Stimulated activated CD4-positive, alpha-beta T cell treated with anti-CD3 and anti-CD28 coated beads, TNF-alpha, amount 100 ng/mL, for 4 hours (primary cell): Measurements from ENCODE around the gene MRPL23.

Experiments used
- DNase-seq, 3 experiments: peaks; one replicate each; pipeline ENCODE4 v3.0.0-alpha.2; 2020; ENCODE audit warnings: low read depth in 3 of 3

Gene MRPL23

DNA sequence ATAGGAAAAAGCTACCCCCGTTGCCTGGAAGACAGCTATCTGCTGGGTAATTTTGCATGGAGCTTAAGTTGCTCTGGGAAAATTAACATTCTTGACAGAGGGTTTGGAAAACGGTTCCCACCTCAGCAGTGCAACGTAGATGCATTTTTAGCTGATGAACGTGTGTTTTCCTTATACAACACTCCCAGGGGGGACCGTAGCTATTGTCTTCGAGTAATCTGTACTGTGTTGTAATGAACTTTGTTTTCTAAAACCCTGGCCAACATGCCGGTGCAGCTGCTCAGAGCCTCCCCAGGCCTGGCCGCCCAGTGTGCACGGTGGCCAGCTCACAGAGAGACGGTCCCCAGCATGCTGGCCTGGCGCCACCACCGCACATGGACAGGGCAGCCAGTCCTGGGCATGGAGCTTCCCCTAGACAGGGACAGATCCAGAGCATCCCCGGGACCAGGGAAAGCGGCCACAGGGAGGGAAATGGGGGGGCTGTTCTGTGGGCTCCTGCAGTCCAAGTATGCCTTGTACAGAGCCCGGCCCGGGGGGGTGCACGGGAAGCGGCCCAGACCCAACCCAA, 25.5 kb upstream of the MRPL23 start:
- no peak for DNase-seq

DNA sequence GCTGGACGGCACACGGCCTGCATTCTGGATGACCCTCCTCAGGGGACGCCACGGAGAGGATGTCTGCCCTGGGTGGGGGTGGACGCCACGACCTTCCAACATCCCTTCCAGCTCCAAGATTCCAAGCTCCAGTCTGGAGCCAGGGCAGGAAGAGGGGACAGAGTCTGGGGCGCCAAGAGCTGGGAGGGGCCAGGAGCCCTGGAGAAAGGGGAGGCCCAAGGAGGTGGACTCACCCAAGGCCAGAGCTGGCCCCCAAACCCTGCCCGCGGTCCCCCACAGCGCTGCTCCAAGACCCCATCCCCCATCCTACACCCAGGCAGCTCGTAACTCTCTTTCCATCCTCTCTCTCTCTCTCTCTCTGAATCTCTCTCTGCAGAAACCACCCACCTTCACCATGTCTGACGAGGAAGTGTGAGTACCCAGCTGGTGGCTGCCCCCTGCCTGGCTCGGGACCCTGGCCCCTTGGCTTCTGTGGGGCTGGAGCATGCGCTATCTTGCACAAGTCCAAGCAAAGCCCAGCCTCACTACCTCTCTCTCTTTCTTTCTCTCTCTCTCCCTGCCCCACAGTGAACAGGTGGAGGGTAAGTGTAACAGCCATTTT, 24.6 kb upstream of the MRPL23 start:
- no peak for DNase-seq

DNA sequence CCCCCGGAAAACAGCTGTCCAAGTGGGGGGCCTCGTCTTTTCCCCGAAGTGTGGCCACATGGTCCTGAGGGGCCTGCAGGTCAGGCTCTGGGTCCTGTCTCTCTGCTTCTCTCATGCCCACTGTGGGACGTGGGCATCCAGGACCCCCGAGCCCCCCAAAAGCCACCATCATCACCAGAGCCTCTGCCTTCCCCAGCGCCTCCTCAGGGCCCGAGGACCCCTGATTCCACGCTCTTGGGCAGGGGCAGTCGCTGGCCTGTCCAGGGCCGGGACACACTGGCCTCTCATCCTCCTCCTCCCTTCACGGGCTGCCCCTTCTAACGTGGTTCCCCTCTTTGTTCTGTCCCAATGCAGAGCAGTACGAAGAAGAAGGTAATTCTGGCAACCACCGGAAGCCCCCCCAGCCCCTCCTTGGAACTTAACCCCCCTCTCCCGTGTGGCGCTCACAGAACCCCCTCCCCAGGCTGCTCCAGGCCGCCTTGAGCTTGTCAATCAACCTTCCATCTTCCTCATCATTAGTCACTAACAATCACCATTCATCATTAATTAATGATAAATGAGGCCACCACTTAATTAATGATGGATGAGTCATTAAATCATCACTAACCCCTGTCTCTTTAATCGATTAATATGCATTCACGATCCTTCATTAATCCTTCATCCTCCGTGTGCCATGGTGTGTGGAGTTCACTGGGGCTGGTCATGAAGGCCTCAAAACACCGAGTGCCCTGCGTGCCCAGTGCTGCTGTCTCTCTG, 23.8 kb upstream of the MRPL23 start:
- DNase-seq = no peak

DNA sequence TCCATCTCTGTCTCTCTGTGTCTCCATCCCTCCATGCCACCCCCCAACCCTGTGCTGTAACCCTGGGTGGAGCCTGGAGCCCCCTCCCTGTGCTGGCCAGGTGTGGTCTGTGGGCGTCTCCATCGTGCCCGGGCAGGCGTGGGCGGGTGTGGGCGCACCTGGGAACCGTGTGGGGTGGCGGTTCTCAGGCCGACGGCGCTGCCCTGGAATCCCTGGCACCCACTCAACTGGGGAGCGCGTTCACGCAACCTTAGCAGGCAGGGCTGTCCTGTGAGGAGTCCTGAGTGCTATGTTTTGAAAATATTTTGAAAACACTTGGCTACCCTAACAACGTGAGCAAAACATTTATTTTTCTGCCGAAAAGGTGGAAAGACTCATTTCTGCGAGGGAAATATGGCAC, 23.0 kb upstream of the MRPL23 start:
- no peak for DNase-seq

DNA sequence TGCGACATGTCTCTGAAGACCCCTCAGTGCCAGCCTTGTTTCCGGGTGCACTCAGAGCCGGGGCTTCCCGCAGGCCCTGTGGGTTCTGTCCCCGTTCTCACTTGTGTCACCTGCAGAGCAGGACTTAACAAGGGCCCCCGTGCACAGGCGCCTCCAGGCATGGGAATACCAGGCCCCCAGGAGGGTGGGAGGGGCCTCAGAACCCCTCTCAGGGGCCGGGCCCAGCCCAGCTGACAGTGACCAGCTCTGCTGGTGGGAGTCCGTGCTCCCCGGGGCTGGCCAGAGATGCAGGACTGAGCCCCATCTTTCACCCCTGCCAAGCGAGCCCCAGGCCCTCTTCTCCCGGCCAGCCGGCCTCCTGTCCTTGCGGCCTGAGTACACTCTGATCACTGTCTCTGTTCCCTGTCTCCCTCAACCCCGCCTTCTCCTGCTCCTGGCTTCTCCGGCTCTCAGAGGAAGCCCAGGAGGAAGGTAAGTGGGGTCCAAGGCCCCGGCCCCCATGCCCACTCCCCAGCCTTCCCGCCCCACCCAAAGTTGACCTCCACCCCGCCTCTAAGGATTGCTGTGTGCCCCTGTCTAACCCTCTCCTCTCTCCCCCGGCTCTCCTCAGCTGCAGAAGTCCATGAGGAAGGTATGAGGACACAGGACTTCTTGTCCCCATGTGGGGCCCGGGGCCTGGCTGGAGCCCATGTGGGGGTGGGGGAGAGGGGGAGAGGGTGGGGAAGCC, 22.3 kb upstream of the MRPL23 start:
- DNase-seq = no peak

DNA sequence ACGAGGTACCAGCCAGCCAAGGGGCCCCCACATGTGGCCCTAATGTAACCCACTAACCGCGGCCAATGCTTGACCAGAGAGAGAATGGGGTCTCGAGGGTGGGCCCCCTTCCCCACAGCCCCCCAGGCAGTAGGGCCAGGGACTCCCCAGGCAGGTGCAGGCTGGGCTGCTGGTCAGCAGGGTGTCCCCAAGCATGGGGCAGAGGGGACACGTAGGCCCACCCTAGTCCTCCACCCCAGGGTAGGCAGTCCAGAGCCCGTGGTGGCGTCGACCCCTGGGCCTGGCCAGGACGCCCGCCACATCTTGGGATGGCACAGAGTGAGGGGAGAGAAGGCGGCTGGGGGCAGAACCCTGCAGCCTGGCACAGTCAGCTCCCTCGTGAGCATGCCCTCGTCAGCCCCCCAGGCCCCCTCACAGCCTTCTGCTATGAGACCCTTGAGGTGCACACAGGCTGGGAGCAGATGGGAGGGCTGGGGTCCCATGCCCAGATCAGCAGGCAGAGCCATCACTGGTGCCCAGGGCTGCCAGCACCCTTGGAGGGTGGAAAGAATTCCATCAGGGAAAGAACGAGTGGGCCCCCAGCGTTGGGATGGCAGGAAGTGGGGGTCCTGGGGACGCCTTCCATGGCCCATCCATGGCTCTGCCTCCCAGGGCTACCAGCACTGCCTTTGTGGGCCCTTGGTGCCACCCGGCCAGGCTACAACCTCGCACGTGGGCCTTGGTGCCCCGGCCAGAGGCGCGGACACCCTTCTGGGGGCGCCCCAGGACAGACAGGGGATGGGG, 21.6 kb upstream of the MRPL23 start:
- no peak for DNase-seq

DNA sequence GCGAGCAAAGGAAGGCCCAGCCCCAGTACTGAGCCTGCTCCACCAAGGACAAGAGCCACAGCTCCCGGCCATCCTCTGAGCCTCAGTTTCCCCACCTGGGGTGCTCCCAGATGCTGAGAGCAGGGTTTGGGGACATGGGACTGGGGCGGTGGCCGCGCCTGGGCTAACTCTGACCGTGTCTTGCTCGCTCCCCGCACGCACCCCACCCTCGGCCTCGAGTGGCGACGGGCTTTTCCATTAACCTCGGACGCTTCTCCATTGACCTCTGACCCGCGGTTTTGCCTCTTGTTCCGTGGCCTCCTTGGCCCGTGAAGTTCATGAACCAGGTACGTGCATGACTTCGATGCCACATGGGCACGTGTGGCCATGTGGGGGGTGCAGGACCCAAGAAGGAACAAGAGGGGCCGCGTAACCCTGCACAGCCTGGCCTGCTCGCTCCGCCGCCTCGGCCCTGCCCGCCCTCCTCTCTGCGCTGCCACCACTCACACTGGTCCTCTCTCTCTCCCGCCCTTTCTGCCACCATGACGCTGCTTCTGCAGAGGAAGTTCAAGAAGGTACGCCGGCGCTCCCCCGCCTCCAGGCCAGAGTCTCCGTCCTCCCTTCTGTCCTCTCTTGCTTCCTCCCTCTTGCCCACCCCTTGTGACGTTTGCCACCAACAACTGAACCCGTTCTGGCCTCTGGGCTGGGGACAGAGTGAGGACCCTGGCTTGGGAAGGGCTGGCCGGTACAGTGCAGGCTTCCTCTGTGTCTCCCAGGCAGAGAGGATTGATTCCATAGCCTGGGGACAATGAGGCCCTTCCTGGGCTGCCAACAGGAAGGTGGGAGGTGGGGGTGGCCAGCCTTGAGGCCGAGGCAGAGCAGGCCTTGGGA, 20.7 kb upstream of the MRPL23 start:
- no peak for DNase-seq

DNA sequence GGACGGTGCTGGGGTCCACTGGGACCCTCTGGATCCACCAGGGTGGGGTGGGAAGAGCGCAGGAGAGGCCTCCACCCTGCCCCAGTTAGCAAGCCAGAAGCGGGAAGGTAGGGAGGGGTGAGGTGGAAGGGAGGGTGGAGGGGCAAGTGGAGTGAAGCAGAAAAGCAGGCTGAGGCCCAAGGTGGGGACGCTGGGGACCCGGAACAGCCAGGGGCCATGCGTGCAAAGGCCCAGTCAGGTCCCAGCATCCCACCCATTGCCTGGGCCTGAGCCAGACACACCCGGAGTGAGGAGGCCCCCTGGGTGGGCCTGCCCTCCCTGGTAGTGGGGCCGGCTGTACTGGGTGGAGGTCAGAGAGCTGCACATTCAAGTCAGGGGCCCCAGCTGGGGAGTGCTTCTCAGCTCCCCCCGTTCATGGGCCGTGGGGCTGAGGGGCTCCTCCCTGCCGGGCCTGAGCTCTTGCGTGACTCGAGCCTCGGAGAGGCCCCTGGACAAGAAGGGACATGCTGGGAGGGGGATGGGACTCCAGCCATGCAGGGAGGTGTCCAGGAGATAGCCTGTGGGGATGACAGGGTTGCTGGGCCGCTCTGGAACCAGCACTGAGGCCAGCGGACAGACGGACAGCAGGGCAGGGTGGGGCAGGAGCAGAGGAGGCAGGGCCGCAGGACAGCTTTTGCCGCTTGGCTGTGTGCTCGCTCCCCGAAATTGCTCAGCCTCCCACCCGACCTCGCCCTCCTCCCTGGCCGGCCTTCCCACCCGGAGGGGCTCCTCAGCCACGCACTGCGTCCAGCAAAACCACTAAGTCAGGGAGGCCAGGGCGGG, 19.9 kb upstream of the MRPL23 start:
- no peak for DNase-seq

DNA sequence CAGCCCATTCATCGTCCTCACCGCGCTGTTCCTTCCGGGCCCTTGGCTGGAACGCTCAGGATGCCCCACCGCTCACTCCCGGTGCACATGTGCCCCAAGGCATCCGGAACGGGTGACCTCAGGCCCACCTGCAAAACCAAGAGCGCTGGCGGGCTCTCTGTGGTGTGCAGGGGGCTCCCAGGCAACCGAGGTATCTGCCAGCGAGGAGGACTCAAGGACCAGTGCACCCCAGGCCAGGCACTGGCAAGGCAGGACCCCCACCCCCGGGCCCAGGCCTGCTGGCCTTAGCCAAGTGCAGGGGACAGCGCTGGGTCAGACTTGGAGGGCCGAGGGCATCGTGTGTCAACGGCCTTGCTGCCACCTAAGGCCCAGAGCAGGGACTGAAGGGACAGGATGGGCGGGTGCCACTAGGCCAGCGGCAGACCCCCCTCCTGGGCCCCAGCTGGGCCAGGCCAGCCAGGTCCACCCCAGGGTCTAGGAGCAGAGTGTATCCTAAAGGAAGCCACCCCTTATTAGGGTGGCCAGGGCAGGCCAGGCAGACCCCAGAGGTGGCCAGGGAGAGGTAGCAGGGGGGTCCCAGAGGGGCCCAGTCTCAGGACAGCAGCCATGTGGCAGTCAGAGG, 19.2 kb upstream of the MRPL23 start:
- no peak for DNase-seq

DNA sequence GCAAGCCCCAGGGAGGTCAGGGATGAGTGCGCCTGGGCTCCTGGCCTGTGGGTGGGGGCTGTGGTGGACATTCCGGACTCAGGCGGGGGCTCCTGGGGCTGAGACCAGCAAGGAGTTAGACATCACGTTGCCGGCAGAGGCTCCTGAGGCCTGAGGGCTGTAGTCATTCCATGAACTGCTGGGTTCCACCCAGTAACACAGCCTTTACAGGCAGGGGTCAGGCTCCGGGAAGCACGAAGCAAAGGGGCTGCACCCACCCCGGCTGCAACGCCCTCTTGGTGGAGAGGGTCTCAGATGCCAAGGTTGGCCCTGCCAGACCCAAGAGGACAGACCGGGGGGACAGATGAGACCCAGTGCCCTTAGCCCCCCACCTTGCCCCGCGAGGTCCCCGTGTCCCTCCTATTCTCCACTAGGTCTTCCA, 18.7 kb upstream of the MRPL23 start:
- no peak for DNase-seq

DNA sequence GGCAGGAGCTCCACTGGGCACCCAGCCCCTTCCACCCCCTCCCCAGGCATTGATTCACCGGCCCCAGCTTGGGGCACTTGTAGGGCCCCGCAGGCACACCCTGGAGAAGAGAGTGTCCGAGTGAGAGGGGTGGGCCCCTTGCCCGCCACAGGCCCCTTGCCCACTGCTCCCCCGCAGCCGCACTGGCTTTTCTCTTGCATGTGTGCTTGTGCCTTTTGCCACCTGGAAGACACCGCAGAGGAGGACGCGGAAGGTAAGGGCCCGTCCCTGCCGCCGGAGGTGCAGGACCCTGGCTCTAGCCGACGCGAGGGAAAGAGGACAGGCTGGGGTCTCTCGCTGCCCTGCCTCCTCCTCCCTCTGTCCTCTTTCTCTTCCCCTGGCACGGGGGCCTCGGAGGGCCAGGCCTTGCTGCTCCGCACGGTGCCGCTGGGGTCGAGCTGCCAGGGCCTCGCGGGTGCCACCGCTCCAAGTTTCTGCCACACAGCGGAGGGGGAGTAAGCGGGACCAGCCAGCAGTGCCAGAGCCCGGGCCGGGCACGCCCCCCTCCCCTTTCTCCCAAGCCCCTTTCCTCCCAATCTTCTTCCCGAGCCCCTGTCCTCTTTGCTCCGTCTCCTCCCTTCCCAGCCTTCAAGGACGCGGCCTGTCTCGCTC, 18.1 kb upstream of the MRPL23 start:
- no peak for DNase-seq

DNA sequence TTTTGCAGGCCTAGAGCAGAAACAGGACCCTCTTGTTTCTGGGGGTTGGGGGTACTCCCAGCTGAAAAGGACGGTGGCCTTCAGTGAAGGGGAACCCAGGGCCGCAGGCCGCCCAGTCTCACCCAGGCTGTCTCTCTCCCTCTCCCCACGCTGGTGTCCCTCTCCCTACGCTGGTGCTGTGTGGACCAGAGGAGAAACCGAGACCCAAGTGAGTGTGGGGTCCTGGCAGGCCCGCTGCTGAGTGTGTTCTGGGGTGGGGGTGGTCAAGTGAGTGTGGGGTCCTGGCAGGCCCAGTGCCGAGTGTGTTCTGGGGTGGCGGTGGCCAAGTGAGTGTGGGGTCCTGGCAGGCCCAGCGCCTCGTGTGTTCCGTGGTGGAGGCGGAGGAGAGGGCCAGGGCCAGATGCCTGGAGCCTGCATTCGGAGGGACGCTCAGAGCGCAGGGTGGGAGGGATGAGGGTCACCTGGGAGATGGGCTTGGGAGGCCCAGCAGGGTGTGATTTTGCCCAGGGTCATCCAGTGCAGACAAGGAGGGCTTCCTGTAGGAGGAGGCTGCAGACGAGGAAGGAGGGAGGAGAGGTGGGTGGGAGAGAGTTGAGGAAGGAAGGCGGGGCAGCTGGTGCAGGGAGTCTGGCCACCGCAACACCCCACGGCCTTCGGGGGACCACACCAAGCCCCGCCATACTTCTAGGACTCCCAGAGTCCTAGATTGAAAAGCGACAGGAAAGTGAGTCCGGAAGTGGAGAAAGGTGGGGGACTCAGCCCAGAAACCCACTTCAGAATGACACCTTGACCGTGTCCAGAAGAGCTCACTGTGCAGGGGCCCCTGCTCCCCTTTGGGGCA, 17.3 kb upstream of the MRPL23 start:
- DNase-seq = no peak

DNA sequence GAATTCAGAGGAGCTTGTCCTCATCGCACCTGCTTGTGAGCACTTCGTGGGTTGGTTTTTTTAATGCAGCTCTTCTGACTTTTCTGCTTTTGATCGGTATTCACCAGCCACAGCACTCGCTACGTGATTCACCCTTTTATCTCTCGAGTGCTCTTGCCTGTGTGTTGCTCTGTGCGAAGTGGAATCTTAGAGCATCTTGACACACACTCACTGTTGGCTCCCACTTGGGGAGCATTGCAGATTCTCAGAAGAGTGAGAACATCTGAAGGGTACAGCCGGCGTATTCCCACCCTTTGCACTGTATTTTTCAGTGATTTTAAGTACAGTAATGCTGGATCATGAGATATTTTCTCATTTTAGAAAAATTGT, 16.7 kb upstream of the MRPL23 start:
- no peak for DNase-seq

DNA sequence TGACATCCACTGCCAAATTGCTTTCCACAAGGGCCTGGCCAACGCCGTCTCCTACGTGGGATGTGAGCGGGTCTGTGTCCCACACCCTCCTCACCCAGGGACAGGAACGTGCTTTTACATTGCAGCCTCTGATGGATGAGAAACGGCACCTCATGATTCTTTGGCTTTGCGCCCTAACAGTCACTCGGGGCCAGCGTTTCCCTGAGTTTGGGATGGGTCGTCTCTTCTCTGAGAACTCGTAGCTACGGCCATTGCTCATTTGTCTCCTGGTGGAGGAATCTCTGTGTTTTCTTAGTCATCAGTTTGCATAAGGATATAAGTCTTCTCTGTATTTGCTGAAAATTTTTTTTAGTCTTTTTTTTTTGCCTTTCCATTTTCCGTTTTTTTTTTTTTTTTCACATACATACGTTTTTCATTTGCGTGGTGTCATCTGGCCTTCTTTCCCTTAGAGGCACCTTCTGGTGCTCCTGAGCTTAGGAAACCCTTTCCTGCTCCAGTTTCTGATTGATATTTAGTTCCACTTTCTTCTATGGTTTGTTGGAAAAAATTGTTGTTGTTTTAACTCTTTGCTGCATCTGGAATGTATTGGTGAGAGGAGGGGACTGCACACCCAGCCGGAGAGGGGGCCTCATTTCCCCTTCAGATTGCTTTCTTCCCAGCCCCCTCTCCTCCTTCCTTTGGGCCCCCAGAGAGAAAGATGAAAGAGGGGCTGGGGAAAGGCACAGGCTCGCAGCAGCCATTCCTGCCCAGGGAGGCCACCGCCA, 15.6 kb upstream of the MRPL23 start:
- no peak for DNase-seq

DNA sequence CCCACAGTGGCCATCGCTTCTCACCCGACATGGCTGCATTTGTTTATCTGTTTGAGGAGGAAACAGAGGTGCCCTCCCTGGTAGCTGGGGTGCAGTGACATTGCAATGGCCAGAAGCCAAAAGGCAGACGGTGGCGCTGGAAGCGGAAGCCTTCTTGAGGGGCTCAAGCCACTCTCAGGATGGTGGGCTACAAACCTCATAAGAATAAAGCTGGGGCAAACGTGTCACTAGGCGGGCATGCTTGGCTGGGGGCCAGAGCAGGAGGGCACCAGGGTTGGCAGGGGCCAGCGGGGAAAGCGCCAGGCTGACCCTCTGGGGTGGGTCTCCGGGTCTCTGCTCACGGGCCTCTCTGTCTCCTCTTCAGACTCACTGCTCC, 15.0 kb upstream of the MRPL23 start:
- no peak for DNase-seq

DNA sequence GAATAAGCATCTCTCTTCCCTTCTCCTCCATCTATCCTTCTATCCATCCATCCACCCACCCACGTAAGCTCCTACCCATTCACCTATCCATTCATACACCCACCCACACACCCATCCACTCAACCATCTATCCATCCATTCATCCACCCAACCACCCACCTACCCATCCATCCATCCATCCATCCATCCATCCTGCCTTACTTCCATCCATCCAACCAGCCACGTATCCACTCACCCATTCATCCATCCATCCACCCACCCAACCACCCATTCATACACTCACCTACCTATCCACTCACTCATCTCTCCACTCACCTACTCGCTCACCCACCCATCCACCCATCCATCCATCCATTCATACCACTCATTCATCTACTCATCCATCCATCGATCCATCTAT, 14.5 kb upstream of the MRPL23 start:
- no peak for DNase-seq
